Activated T-helper 1 cell treated with Interleukin-2 at 50 U/mL for 16 hours (primary cell): ENCODE data around the gene YWHAH.
A peak's percentile ranks its signal among the peaks of the same experiment; 100 is the strongest.

Source experiments
- DNase-seq: peaks from one replicate; pipeline ENCODE4 v3.0.0-alpha.2; 2020; ENCODE audit warnings: low read depth

YWHAH gene

GRCh38 chr22:31943978-31944699 is at the start of gene YWHAH:
YWHAH (plus strand) TSS chr22:31944535; CDS start chr22:31944734, 199 bp downstream.
- DNase-seq: peak; percentile 77

- no peak for DNase-seq
These were observed 48.8 kb upstream of the YWHAH start for GRCh38 chr22:31895411-31896123.

GRCh38 chr22:31896472-31896871 is 47.9 kb upstream of the YWHAH start:
- no peak for DNase-seq

- DNase-seq: no peak
These were observed 46.2 kb upstream of the YWHAH start for GRCh38 chr22:31897842-31898805.

GRCh38 chr22:31898926-31899325 is 45.4 kb upstream of the YWHAH start:
- no peak for DNase-seq

- no peak for DNase-seq
These were observed 44.7 kb upstream of the YWHAH start for GRCh38 chr22:31899669-31900068.

GRCh38 chr22:31901388-31902137 is 42.8 kb upstream of the YWHAH start:
- DNase-seq: no peak

GRCh38 chr22:31904651-31905050 is 39.7 kb upstream of the YWHAH start:
- no peak for DNase-seq

- no peak for DNase-seq
These were observed 39.0 kb upstream of the YWHAH start for GRCh38 chr22:31905356-31905755.

GRCh38 chr22:31906086-31906485 is 38.2 kb upstream of the YWHAH start:
- DNase-seq: no peak

- DNase-seq: no peak
These were observed 37.8 kb upstream of the YWHAH start for GRCh38 chr22:31906569-31906968.

GRCh38 chr22:31909977-31910376 is 34.4 kb upstream of the YWHAH start:
- no peak for DNase-seq

- DNase-seq: no peak
These were observed 32.5 kb upstream of the YWHAH start for GRCh38 chr22:31911565-31912406.

- no peak for DNase-seq
These were observed 32.0 kb upstream of the YWHAH start for GRCh38 chr22:31912407-31912743.

GRCh38 chr22:31915586-31915985 is 28.7 kb upstream of the YWHAH start:
- DNase-seq: no peak

- no peak for DNase-seq
These were observed 27.0 kb upstream of the YWHAH start for GRCh38 chr22:31917227-31917921.

- DNase-seq: no peak
These were observed 24.6 kb upstream of the YWHAH start for GRCh38 chr22:31919730-31920129.

- DNase-seq: no peak
These were observed 24.0 kb upstream of the YWHAH start for GRCh38 chr22:31920306-31920705.

GRCh38 chr22:31921106-31921505 is 23.2 kb upstream of the YWHAH start:
- no peak for DNase-seq

GRCh38 chr22:31922534-31922933 is 21.8 kb upstream of the YWHAH start:
- DNase-seq: no peak
